ENCODE results near the gene GFM1. TPM values are rescaled to one million over a fixed set of nuclear protein-coding genes. Genes with fewer than 3 reads are reported as not detected.

The GFM1 gene
- total RNA-seq = 64.9 and 128 TPM in 2 replicates

DNA sequence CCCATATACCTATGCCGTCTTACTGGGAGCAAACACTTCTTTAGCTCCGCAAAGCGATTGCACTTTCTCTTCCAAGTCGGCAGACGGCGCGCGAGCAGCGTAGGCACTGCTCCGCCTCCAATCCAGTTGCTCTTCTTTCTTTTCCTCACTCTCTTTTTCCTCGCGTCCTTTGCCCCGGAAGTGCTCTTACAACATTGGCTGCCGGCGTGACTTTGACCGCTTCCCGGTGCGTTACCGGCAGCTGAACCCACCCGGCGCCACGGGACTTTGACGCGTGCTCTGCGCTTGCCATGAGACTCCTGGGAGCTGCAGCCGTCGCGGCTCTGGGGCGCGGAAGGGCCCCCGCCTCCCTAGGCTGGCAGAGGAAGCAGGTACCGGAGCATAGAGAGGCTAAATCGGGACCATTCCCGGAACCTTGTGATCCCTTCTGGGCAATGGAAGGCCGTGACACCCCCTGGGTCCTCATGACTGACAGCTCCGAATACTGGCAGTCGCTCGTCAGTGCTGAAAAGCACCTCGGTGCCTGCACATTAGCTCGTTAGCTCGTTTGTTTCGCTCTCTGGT is at the start of gene GFM1:
Gene GFM1 (plus strand): TSS at position 183 of the 564 bp plus-strand sequence. CDS start 108 bp downstream, at position 291.

DNA sequence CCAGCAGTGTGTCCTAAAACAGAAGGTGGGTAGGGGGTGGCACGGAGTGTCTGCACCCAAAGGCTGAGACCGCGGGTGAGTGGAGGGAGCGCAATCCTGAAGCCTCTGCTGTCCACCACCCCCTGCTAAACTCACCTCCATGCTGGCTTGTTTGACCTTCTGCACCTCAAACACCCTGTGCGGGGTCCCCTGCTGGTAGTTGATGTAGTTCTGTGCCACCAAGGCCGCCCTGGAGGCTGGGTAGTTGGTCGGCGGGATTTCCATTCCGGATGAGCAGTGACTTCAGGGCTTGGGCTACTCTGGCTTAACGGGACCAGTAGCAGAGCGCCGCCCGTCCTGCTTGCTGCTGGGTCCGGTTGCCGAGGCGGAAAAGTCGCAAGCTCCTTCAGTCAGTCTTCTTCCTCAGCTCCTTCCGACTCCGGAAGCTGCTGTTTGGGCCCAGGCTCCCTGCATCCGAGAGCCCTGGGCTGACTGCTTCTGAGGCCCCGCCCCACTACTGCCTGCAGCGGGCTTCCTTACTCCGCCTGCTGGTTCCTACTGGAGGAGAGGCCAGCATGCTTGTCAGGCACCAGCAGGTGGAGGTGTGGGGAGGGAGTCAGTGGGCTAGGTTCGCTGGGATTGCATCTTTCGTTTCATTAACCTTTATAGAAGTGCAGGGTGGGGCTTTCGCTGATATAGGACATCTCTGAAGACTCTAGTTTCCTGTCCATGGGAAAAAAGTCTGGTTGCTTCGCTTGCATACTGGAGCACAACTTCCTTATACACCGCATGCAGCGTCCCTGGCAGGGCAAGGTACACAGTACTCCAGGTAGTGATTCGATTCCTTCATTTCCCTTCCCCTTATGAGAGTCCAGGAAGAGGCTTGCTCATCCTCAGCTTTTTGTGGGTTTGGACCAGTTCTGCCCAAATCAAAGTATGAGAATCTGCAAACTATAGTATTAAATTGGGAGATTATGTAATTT is 28.2 kb downstream of the GFM1 start, which contains the start of gene LXN:
Gene LXN (minus strand): TSS at position 434 of the 962 bp plus-strand sequence. CDS start 170 bp downstream, at position 264.

DNA sequence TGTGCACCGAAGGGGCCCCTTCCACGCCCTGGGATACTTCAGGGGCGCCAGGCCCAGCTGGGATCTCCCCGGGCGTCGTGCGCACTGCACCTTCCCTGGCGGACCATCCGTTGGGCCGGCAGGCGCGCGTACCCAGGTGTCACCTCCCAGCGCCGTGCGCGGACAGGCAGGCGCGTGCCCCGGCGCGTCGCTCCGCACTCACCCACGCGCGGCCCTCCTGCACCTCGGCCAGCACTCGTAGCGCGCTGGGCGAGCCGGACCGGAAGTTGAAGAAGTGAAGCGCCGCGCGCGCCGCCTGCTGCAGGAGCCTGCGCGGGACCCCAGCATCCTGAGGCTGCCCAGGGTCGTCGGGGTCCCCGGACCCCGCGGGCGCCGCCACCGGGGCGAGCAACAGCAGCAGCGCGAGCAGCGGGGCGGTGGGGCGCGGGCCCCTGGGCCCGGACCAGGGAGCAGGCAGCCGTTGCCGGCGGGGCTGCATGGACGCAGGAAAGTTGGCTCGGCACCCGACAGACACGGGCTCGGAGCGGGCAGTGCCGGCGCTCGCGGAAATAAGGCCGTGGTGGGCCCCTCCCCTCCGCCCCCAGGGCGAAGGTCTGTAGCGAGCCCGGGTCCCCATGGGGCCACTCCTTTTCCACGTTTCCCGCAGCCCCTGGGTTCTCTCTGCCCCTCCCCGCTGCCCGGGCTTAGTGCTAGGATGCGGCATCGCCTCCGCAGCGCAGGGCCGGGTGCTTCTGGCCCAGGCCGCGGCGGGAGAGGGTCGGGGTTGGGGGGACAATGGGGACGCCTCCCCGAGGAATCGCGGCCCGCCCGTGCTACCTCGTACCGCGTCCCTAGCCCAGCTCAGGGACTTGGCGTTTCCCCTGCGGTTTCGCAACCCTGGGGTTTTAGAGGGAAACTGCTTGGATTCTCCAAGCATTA is 87.9 kb downstream of the GFM1 start, which contains the start of gene RARRES1:
Gene RARRES1 (minus strand): TSS at position 520 of the 918 bp plus-strand sequence. CDS start 42 bp downstream, at position 478.

Other genes with a start within 250 kb of the GFM1 start
- gene MLF1, start 73.3 kb upstream of the GFM1 start, total RNA-seq = 5.3 and 6.2 TPM in 2 replicates
- 50.6 and 104 TPM in 2 replicates for gene LXN, start 28.1 kb downstream of the GFM1 start, total RNA-seq
- 2.1 and 2.3 TPM in 2 replicates for gene RARRES1, start 87.9 kb downstream of the GFM1 start, total RNA-seq
- gene MFSD1, start 157.5 kb downstream of the GFM1 start, total RNA-seq = 46.1 and 75.0 TPM in 2 replicates

Data from bladder microvascular endothelial cell (primary cell).